Measurements from ENCODE around the gene CRACR2B.

Gene CRACR2B

GRCh38 chr11:827897-828192, at the start of gene CRACR2B:
CRACR2B (plus strand) TSS chr11:827919; CDS start chr11:828608, 689 bp downstream.
- no peak for DNase-seq

DNA sequence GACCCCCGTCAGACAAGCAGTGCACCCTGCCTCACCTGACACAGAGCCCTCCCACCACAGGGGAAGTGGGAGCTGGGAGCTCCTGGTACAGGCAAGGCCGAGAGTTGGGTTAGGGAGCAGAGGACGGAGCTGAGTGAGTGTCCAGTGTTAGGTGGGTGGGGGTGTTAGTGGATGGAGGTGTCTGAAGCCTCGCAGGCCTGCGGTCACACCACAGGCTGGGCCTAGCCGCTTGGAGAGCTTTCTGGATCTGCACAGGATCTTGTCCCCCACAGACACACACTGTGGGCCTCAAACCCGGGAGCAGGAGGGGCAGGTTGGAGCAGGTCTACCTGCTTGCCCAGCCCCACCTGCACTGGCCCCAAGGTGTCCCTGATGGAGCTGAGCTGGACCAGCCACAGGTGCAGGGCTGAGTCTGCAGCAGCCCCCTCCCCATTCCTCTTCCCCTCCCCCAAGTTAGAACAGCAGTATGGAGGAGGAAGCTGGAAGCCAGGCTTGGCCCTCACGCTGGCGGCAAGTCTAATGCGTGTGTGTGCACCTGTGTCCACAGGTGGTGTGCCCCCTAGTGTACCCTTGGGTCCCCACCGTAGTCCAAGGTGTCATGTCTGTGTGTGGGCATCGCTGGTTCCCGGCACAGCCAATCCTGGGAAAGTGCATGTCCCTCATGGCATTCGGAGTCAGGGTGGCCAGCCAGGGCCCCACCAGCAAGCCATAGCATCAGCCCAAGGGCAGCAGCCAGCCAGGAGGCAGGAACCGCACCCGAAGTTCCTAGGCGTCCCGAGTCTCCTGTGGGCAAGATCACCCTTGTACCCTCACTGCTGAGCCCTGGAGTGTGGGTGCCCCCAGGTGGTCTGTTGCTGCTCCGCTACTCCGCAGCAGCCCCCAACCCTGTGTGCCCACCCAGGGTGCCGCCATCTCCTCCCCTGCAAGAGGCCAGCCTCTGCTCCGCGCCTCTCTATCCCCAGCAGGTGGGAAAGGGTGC, 48.5 kb upstream of the CRACR2B start:
- no peak for DNase-seq

- no peak for DNase-seq
These were observed 47.7 kb upstream of the CRACR2B start for GRCh38 chr11:779955-780532.

- no peak for DNase-seq
These were observed 45.2 kb upstream of the CRACR2B start for GRCh38 chr11:782264-783174.

DNA sequence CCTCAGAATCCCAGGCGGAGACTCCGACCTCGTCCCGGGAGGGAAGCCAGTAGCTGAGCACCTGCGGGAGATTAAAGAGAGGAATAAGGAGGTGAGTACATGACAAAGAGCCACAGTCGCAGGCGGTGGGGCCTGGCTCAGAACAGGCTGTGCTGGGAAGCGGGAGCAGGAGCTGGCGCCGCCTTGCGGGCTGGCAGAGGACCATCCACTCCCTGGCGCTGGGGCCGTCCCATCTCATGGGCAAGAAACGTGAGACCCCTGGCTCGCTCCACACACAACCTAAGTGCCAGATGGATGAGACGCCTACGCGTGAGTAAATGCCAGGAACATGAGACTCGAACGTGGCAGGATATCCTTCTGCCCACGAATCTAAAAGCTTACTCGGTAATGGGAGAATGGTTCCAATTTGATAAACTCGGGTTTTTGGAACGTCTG, 44.1 kb upstream of the CRACR2B start:
- no peak for DNase-seq

- no peak for DNase-seq
These were observed 41.3 kb upstream of the CRACR2B start for GRCh38 chr11:786235-787083.

- DNase-seq = no peak
These were observed 40.5 kb upstream of the CRACR2B start for GRCh38 chr11:787084-787675.

- DNase-seq = no peak
These were observed 39.6 kb upstream of the CRACR2B start for GRCh38 chr11:788009-788640.

GRCh38 chr11:788953-789940, 38.5 kb upstream of the CRACR2B start:
- no peak for DNase-seq

- peak; percentile 52 for DNase-seq
These were observed 37.8 kb upstream of the CRACR2B start, which contains the start of gene CEND1 for GRCh38 chr11:789943-790342. CEND1 (minus strand) TSS chr11:790090; CDS start chr11:788576, 1,514 bp downstream.

DNA sequence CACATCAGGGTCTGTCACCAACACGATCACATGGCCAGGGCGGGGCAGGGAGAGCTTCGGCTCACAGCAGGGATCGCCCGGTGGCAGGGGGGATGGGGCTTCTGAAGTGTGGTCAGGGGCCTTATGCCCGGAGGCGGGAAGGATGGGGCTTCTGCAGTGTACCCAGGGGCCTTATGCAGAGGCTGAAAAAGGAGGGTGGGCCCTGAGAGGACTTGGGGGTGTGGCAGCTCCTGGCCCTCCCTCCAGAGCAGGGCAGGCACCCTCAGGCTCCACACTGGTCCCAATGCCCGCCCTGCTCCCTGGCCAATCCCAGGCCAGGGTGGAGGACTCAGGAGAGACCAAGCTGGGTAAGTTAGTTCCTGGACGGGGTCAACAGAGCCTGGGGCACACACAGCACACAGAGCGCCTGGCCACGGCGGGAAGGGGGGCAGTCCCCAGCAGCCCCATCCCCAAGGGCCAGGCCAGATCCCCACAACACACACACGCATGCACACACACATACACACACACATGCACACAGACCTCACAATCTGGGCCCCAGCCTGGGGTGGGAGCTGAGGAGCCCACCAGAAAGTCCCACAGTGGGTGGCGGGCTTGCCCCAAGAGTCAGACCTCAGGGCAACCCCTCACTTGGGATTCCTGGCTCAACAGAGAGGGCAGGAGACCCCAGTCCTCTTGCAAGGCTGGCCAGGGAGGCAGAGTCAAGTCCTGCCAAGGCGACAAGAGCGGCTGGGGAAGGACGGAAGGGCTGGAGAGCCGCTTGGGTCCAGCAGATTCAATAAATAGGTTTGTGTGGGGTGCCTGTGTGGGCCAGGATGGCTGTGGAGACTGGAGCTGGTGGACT, 36.8 kb upstream of the CRACR2B start:
- DNase-seq = no peak

- no peak for DNase-seq
These were observed 35.8 kb upstream of the CRACR2B start for GRCh38 chr11:791658-792534.

DNA sequence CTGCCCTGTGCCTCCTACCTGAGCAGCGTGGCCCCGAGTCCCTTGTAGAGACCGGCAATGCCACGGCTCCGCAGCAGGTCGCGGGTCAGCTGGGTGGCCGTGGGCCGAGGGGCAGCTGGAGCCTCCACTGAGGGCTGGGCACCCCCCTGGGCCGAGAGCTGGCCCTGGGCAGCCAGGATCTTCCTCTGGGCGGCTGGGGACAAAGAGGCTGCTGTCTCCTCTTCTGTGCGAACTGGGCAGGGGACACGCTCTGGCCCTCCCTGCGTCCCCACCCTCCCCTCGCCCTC, 35.2 kb upstream of the CRACR2B start:
- DNase-seq = no peak

GRCh38 chr11:792873-793272, 34.8 kb upstream of the CRACR2B start:
- DNase-seq = no peak

DNA sequence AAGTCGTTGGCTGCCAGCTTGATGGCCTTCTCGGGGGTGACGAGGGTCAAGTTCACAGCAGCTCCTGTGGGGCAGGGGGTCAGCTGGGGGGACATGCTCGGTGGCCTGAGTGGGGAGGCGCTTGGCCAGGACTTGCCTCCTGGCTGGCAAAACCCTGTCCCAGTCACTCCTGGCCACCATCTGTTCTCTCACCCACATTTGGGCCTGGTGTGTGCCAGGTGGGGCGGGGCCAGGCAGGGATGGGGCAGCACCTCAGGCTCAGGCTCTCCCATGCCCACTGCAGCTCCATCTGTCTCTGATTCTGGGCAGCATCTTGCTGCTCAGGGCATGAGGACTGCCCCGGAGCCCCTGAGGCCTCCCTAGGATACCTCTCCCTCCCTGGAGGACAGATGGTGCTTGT, 34.2 kb upstream of the CRACR2B start:
- DNase-seq = no peak

DNA sequence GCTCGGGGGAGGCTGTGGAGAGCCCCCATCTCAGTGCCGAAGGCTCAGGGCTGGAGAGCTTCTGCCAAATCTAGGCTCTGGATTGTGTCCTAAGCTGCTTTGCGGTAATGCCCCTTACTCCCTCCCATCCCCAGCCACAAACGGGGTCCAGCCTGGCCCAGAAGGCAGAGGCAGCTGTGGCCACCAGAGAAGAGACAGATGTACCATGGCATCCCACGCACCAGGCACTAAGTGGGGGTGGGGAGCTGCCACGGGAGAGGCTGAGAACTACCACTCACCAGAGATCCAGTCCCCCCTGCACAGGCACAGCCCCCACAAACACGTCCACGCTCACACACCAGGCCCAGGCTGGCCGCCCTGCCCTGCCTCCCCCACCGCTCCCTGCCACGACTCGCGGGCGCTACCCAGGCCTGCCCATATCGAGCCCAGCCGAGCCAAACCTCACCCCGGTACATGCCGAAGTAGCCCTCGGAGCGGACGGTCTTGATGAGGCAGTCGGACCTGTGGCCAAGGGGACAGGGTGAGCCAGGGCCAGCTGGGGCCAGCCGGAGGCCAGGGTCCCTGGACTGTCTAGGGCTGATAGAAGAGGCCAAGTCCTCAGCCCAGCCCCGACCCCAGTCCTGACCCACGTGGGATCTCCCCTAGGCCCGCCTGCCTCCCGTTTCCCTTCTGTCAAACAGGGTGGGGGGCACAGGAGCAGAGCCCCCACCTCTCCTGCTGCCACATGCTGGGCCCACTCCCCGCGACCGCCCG, 33.5 kb upstream of the CRACR2B start:
- no peak for DNase-seq
